Activated CD8-positive, alpha-beta memory T cell treated with anti-CD3 and anti-CD28 coated beads for 48 hours (primary cell): ENCODE data around the gene SGCA.

Experiments used
- DNase-seq, 3 experiments: peaks; one replicate each; pipeline ENCODE4 v3.0.0-alpha.2; 2020; ENCODE audit warnings: low read depth in 2 of 3, low spot score in 2 of 3

SGCA gene

GRCh38 chr17:50207315-50207714 lies 41.5 kb downstream of the SGCA start:
- no peak for DNase-seq

GRCh38 chr17:50207792-50208567 lies 42.2 kb downstream of the SGCA start:
- no peak for DNase-seq

- DNase-seq = no peak
Measured at GRCh38 chr17:50208611-50209061, 42.8 kb downstream of the SGCA start.

GRCh38 chr17:50209133-50209471 lies 43.3 kb downstream of the SGCA start:
- no peak for DNase-seq

GRCh38 chr17:50209472-50210239 lies 43.9 kb downstream of the SGCA start:
- no peak for DNase-seq

- DNase-seq = no peak
Measured at GRCh38 chr17:50210240-50211225, 44.7 kb downstream of the SGCA start.

- no peak for DNase-seq
Measured at GRCh38 chr17:50211249-50212120, 45.7 kb downstream of the SGCA start.

GRCh38 chr17:50212121-50212843 lies 46.5 kb downstream of the SGCA start:
- no peak for DNase-seq

- DNase-seq = peak in 1 of 3 experiments; percentile 23
Measured at GRCh38 chr17:50213026-50214022, 47.5 kb downstream of the SGCA start.

- no peak for DNase-seq
Measured at GRCh38 chr17:50214976-50215760, 49.4 kb downstream of the SGCA start.

- no peak for DNase-seq
Measured at GRCh38 chr17:50217591-50217990, 51.8 kb downstream of the SGCA start.

- no peak for DNase-seq
Measured at GRCh38 chr17:50218071-50218759, 52.4 kb downstream of the SGCA start.

- no peak for DNase-seq
Measured at GRCh38 chr17:50218771-50219315, 53.0 kb downstream of the SGCA start.

GRCh38 chr17:50219342-50219741 lies 53.5 kb downstream of the SGCA start:
- DNase-seq = no peak

GRCh38 chr17:50219939-50220465 lies 54.2 kb downstream of the SGCA start:
- DNase-seq = no peak

GRCh38 chr17:50220811-50221210 lies 55.0 kb downstream of the SGCA start:
- DNase-seq = no peak
